HEK293 (cell line): ENCODE data around the gene ALMS1.

Source experiments
- CTCF ChIP-seq: fragments of 450-650 bp; formaldehyde crosslinking; IDR thresholded peaks from 2 replicates; pipeline ENCODE4 v1.5.1; 2016; ENCODE audit warnings: missing biosample characterization, missing genetic modification characterization
- PATZ1 ChIP-seq: fragments of 450-650 bp; formaldehyde crosslinking; IDR thresholded peaks from 2 replicates; pipeline ENCODE4 v1.5.1; 2016; ENCODE audit warnings: missing biosample characterization, missing genetic modification characterization
- SALL2 ChIP-seq: fragments of 450-650 bp; formaldehyde crosslinking; IDR thresholded peaks from 2 replicates; pipeline ENCODE4 v1.5.0; 2017; ENCODE audit warnings: missing biosample characterization, mild to moderate bottlenecking, missing genetic modification characterization, borderline replicate concordance
- SETDB1 ChIP-seq: IDR thresholded peaks from one replicate; pipeline ENCODE4 v1.6.1; 2017; ENCODE audit warnings: mild to moderate bottlenecking, low read length, moderate library complexity, mixed read lengths; ENCODE audit not compliant: insufficient read length
- ZBTB48 ChIP-seq: fragments of 450-650 bp; formaldehyde crosslinking; IDR thresholded peaks from 2 replicates; pipeline ENCODE4 v1.5.1; 2016; ENCODE audit warnings: missing biosample characterization, missing genetic modification characterization
- ZEB2 ChIP-seq: fragments of 450-650 bp; formaldehyde crosslinking; IDR thresholded peaks from 2 replicates; pipeline ENCODE4 v1.5.1; 2016; ENCODE audit warnings: missing biosample characterization, missing genetic modification characterization
- ZNF423 ChIP-seq: fragments of 450-650 bp; formaldehyde crosslinking; IDR thresholded peaks from 2 replicates; pipeline ENCODE4 v1.5.1; 2016; ENCODE audit warnings: missing biosample characterization, missing genetic modification characterization
- ZSCAN4 ChIP-seq: fragments of 450-650 bp; formaldehyde crosslinking; IDR thresholded peaks from 2 replicates; pipeline ENCODE4 v1.5.1; 2017; ENCODE audit warnings: missing biosample characterization, missing genetic modification characterization

GRCh38 chr2:73564986-73565385 is 179.3 kb downstream of the ALMS1 start:
- TF ChIP-seq SETDB1, result no peak
- no peak for TF ChIP-seq ZEB2 (tag by site-specific recombination)
- TF ChIP-seq SALL2, result no peak
- no peak for TF ChIP-seq CTCF (tag by site-specific recombination)
- no peak for TF ChIP-seq ZSCAN4 (tag by site-specific recombination)
- no peak for TF ChIP-seq ZNF423 (tag by site-specific recombination)
- TF ChIP-seq PATZ1 (tag by site-specific recombination), result no peak
- TF ChIP-seq ZBTB48 (tag by site-specific recombination), result no peak
